Stomach smooth muscle (tissue), 2 donors: Measurements from ENCODE around the gene ZSCAN26.

Experiments
- H3K27ac ChIP-seq: one replicate; pipeline ENCODE4 v1.7.0; 2013; ENCODE audit warnings: mild to moderate bottlenecking, low read length, inconsistent platforms
- H3K27me3 ChIP-seq, 2 donors: one replicate each; pipeline ENCODE4 v1.7.0; 2013; ENCODE audit warnings: low read length in 2 of 2; ENCODE audit not compliant: insufficient read depth in 2 of 2, control insufficient read depth in 1 of 2
- H3K36me3 ChIP-seq, 2 donors: one replicate each; pipeline ENCODE4 v1.7.0; 2013; ENCODE audit warnings: low read length in 2 of 2; ENCODE audit not compliant: control insufficient read depth in 2 of 2, insufficient read depth in 2 of 2
- H3K4me1 ChIP-seq: one replicate; pipeline ENCODE4 v1.7.0; 2013; ENCODE audit warnings: low read length; ENCODE audit not compliant: control insufficient read depth, insufficient read depth
- H3K4me3 ChIP-seq, 2 donors: one replicate each; pipeline ENCODE4 v1.7.0; 2013; ENCODE audit warnings: low read length in 2 of 2
- H3K9ac ChIP-seq, 2 donors: one replicate each; pipeline ENCODE4 v1.7.0; 2013; ENCODE audit warnings: low read length in 2 of 2, mild to moderate bottlenecking in 1 of 2
- H3K9me3 ChIP-seq, 2 donors: one replicate each; pipeline ENCODE4 v1.7.0; 2013; ENCODE audit warnings: low read length in 2 of 2; ENCODE audit not compliant: control insufficient read depth in 2 of 2
- donor health status: healthy.
- donor health status: Pancreatic carcinoma.

Gene ZSCAN26

DNA sequence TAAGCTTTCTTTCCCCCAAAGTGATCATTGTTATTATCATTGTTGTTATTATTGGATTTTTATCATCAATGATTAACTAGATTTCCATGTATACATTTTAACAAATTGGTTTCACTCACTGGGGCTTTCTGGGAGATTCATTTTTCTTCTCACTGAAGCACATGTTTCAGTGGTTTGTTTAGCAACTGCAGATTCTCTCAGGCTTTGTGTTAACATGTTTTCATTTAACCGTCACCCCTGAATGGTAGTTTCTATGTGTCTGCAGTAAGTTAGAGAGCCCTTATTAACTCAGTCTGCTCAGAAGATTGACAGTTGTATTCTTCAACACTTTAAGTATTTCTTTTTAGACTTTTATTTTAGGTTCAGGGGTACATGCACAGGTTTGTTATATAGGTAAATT lies 27.3 kb upstream of the ZSCAN26 start:
- no peak overlapping the region for H3K27ac ChIP-seq
- no peak overlapping the region for H3K4me3 ChIP-seq
- H3K36me3 ChIP-seq: peaks cover under 1 to 3% of the 10 kb centered on the region in 2 donors
- H3K9ac ChIP-seq: no peak overlapping the region
- H3K9me3 ChIP-seq: no peaks in the 10 kb centered on the region
- H3K27me3 ChIP-seq: no peaks in the 10 kb centered on the region
- H3K4me1 ChIP-seq: no peaks in the 10 kb centered on the region

GRCh38 chr6:28240471-28240870 lies 26.5 kb upstream of the ZSCAN26 start:
- Histone ChIP-seq H3K27me3 (no peaks in the 10 kb centered on the region), H3K27ac (no peak overlapping the region), H3K4me1 (no peaks in the 10 kb centered on the region), H3K36me3 (peaks cover 7 to 9% of the 10 kb centered on the region in 2 donors), H3K4me3 (no peak overlapping the region), H3K9me3 (no peaks in the 10 kb centered on the region), H3K9ac (no peak overlapping the region)

DNA sequence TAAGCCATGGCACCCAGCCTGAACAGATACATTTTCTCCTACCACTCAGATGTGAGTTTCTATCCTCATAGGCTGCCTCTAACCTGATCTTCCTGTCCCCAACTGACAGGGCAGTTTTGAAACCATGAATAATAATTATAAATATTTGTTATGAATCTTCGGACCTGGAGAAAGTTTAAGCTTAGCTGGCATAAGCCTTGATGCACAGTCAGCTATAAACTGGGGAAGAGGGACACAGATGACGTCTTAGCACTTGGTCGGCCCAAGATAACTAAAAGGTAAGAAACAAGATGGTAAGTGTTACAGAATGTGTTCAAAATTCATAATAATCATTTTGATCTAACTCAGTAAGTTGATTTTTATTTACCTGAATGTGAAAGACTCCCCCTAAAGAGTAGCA lies 23.0 kb upstream of the ZSCAN26 start:
- no peak overlapping the region for H3K9ac ChIP-seq
- no peak overlapping the region for H3K27ac ChIP-seq
- no peaks in the 10 kb centered on the region for H3K9me3 ChIP-seq
- no peaks in the 10 kb centered on the region for H3K4me1 ChIP-seq
- peaks cover 20 to 25% of the 10 kb centered on the region in 2 donors for H3K36me3 ChIP-seq
- no peak overlapping the region for H3K4me3 ChIP-seq
- H3K27me3 ChIP-seq: no peaks in the 10 kb centered on the region

DNA sequence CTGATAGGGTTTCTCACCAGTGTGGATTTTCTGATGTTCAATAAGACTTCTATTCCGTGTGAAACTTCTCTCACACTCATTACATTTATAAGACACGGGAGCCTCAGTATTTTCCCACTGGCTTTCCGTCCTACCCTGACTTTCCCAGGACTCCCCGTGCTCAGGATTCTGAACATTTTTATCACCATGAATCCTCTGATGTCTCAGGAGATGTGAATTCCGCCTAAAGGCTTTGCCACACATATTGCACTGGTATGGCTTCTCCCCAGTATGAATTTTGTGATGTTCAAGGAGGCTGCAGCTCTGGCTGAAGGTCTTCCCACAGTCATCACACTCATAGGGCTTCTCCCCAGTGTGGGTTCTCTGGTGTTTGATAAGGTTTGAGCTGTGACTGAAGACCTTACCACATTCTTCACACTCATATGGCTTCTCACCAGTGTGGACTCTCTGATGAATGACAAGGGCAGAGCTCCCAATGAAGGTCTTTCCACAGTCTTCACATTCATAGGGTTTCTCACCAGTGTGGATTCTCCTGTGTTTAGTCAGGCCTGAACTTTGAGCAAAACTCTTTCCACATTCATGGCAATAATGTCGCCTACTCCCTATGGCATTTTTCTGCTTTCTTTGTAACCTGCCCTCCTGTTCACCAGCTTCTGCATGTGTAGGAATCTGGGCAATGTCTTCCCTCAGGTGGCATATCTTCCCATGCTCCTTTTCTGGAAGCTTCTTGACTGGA lies 21.6 kb upstream of the ZSCAN26 start:
- Histone ChIP-seq H3K9ac (no peak overlapping the region), H3K4me3 (no peak overlapping the region), H3K9me3 (no peaks in the 10 kb centered on the region), H3K27ac (no peak overlapping the region), H3K36me3 (peaks cover 20 to 26% of the 10 kb centered on the region in 2 donors), H3K27me3 (no peaks in the 10 kb centered on the region), H3K4me1 (peaks cover 2% of the 10 kb centered on the region)

- Histone ChIP-seq H3K9me3 (no peaks in the 10 kb centered on the region), H3K9ac (no peak overlapping the region), H3K4me1 (peaks cover 22% of the 10 kb centered on the region), H3K27me3 (no peaks in the 10 kb centered on the region), H3K27ac (no peak overlapping the region), H3K4me3 (no peak overlapping the region), H3K36me3 (peaks cover 20 to 26% of the 10 kb centered on the region in 2 donors)
These were observed 18.0 kb upstream of the ZSCAN26 start for GRCh38 chr6:28248916-28249315.

GRCh38 chr6:28250747-28251146 lies 16.2 kb upstream of the ZSCAN26 start:
- Histone ChIP-seq H3K9me3 (no peaks in the 10 kb centered on the region), H3K9ac (no peak overlapping the region), H3K36me3 (peaks cover 9 to 16% of the 10 kb centered on the region in 2 donors), H3K4me3 (peak overlapping the region; percentile 40 to 98), H3K27ac (no peak overlapping the region), H3K4me1 (peaks cover 22% of the 10 kb centered on the region), H3K27me3 (no peaks in the 10 kb centered on the region)

DNA sequence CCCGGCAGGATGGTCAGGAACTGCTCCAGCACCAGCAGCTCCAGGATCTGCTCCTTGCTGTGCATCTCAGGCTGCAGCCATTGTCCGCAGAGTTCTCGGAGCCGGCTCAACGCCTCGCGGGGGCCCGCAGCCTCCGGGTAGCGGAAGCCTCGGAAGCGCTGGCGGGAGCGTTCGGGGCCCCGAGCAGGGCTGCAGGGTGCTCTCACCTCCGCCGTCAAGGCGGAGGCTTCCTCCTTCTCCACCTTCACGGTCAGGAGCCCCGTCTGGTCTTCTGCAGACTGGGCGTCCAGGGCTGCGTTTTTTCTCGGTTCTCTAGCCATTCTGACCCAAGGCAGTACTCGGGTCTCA lies 15.3 kb upstream of the ZSCAN26 start:
- Histone ChIP-seq H3K9me3 (no peaks in the 10 kb centered on the region), H3K9ac (peak overlapping the region; percentile 84 to 90), H3K27me3 (no peaks in the 10 kb centered on the region), H3K36me3 (peaks cover 0 to 8% of the 10 kb centered on the region in 2 donors), H3K27ac (no peak overlapping the region), H3K4me1 (peaks cover 22% of the 10 kb centered on the region), H3K4me3 (peak overlapping the region; percentile 93 to 98)

DNA sequence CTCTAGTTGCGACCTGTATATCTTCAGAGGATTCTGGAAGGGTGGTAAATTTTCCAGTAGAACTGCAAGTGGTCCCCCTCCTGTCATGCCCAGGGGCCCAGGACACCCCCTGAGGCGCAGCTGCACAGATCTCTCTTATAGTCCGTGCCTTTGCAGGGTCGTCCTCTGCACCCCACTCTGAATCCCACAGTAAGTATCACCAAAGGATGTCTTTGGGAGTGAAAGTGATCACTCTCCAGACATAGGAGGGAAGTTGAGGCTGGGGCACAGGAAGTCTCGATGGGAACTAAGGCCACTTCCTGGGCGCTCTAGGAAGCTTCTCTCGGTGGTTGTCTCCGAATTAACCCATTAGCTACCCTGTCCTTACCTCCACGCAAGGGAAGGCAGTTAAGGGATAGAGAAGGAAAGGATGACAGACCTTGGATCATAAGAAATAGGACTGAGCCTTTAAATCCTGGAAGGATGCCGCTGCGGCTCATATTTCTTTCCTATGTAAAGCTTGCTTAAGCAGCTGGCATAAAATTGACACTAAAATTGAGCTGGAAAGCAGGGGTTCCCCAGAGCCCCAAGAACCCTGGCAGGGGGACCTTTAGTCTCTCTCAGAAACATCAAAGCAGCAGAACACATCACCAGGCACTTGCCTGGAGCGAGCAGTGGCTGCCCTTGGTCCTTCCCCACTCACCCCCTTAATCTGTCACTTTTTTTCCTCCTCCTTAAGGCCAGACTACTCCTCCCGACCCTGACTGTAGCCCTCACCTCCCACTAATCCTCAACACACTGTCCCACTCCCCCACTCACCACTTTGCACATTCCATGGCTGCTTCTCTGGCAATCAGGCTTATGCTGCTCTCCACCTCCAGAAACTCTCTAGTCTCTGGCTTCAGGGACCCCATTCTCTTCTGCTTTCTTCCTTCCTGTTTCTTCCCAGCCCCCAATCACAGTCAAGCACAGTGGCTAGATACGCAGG lies 14.7 kb upstream of the ZSCAN26 start, which contains the start of gene ZKSCAN4:
TSS of gene ZKSCAN4 (minus strand) at position 261 of the 967 bp plus-strand sequence. CDS start 289 bp downstream, outside the sequence.
- H3K4me1 ChIP-seq: peaks cover 22% of the 10 kb centered on the region
- H3K9ac ChIP-seq: peak within 1 kb of the TSS; percentile 84 to 90
- H3K9me3 ChIP-seq: no peaks in the 10 kb centered on the region
- H3K27ac ChIP-seq: no peak within 1 kb of the TSS
- H3K4me3 ChIP-seq: peak within 1 kb of the TSS; percentile 93 to 98
- no peaks in the 10 kb centered on the region for H3K27me3 ChIP-seq
- H3K36me3 ChIP-seq: peaks cover 0 to 5% of the 10 kb centered on the region in 2 donors

DNA sequence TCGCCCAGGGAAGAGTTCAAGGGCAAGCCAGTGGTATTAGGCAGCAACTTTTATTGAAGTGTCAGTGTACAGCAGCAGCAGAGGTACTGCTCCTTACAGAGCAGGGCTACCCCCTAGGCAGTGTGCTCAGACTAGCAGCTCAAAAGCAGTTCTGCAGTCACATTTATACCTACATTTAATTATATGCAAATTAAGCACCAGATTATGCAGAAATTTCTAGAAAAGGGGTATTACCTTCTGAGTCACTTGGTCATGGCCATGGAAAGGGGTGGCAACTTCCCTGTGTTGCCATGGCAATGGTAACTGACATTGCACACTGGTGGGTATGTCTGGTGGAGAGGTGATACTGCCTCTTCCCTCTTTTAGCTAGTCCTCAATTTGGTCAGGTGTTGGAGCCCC lies 12.8 kb upstream of the ZSCAN26 start:
- Histone ChIP-seq H3K9me3 (peaks cover 0 to 5% of the 10 kb centered on the region in 2 donors), H3K36me3 (no peaks in the 10 kb centered on the region)

GRCh38 chr6:28257042-28257441 lies 9.9 kb upstream of the ZSCAN26 start:
- Histone ChIP-seq H3K27ac (no peak overlapping the region), H3K4me1 (peaks cover 11% of the 10 kb centered on the region), H3K36me3 (no peaks in the 10 kb centered on the region), H3K4me3 (no peak overlapping the region), H3K9ac (no peak overlapping the region), H3K9me3 (peaks cover 3 to 11% of the 10 kb centered on the region in 2 donors), H3K27me3 (no peaks in the 10 kb centered on the region)

More for the DNA sequence above, 12.8 kb upstream of the ZSCAN26 start:
- Histone ChIP-seq H3K9ac (no peak overlapping the region), H3K4me3 (no peak overlapping the region), H3K4me1 (peaks cover 22% of the 10 kb centered on the region), H3K27me3 (no peaks in the 10 kb centered on the region), H3K27ac (no peak overlapping the region)
